Panc1 (cell line): Measurements from ENCODE around the gene COL26A1. TPM values are rescaled to one million over a fixed set of nuclear protein-coding genes. Genes with fewer than 3 reads are reported as not detected.

Source experiments
- ATAC-seq: fragments of 200-7000 bp; cut with Tn5 transposase; 2 replicates; pipeline ENCODE4 v1.9.1; 2020; ENCODE audit warnings: mild to moderate bottlenecking, moderate library complexity
- BruUV-seq: library from RNA; stranded (reverse); fragments of 400-500 nt; replicated peaks from 2 replicates; lab custom pipeline; 2021; lab: Mats Ljungman, UMichigan
- CTCF ChIA-PET: fragments of 300-600 bp; sonication (Branson Sonifier 250); formaldehyde crosslinking; loops from one replicate; lab custom pipeline; 2022; ENCODE audit warnings: antibody characterized with exemption; lab: Charles Lee
- POLR2A ChIA-PET: fragments of 300-600 bp; sonication (Branson Sonifier 250); formaldehyde crosslinking; loops from one replicate; lab custom pipeline; 2022; ENCODE audit warnings: antibody characterized with exemption; lab: Charles Lee
- DNase-seq: peaks from one replicate; pipeline ENCODE4 v3.0.0-alpha.2; 2010; ENCODE audit warnings: low read depth, low spot score
- H3K27ac ChIP-seq: 2 replicates; pipeline ENCODE4 v1.5.1; 2011; ENCODE audit warnings: mild to moderate bottlenecking, low read length, inconsistent platforms
- H3K27me3 ChIP-seq: fragments of 200-500 bp; sonication (Bioruptor generic); 2 replicates; pipeline ENCODE4 v1.6.0; 2014; ENCODE audit warnings: low read length, inconsistent platforms; ENCODE audit not compliant: control insufficient read depth, insufficient read depth
- H3K36me3 ChIP-seq: fragments of 200-500 bp; sonication (Bioruptor generic); 2 replicates; pipeline ENCODE4 v1.5.1; 2014; ENCODE audit warnings: inconsistent platforms, mild to moderate bottlenecking, low read length, moderate library complexity; ENCODE audit not compliant: control insufficient read depth, insufficient read depth
- H3K4me1 ChIP-seq: 2 replicates; pipeline ENCODE4 v1.5.1; 2011; ENCODE audit warnings: inconsistent platforms, mild to moderate bottlenecking, low read length, moderate library complexity; ENCODE audit not compliant: control insufficient read depth, insufficient read depth
- H3K4me3 ChIP-seq, 2 experiments: 2 replicates each; pipeline ENCODE4 v1.5.1; 2011 to 2012; ENCODE audit warnings: low read depth in 2 of 2, low read length in 2 of 2, mild to moderate bottlenecking in 2 of 2, inconsistent platforms in 1 of 2, moderate library complexity in 1 of 2
- H3K9me3 ChIP-seq: fragments of 200-500 bp; sonication (Bioruptor generic); 2 replicates; pipeline ENCODE4 v1.5.1; 2014; ENCODE audit warnings: low read depth, mild to moderate bottlenecking, inconsistent platforms, low read length, moderate library complexity; ENCODE audit not compliant: control insufficient read depth, insufficient read depth
- CTCF ChIP-seq: fragments of 450-650 bp; IDR thresholded peaks from 2 replicates; pipeline ENCODE4 v1.5.1; 2017; ENCODE audit warnings: mild to moderate bottlenecking
- POLR2AphosphoS5 ChIP-seq: IDR thresholded peaks from 2 replicates; pipeline ENCODE4 v1.6.1; 2012; ENCODE audit warnings: mild to moderate bottlenecking, low read depth, low read length, moderate library complexity
- REST ChIP-seq, 2 experiments: IDR thresholded peaks; 2 replicates each; pipeline ENCODE4 v1.6.1; 2011 to 2012; ENCODE audit warnings: low read depth in 2 of 2, control low read depth in 1 of 2, low read length in 1 of 2, mild to moderate bottlenecking in 1 of 2, moderate library complexity in 1 of 2; ENCODE audit not compliant: insufficient read depth in 1 of 2
- SIN3A ChIP-seq: IDR thresholded peaks from 2 replicates; pipeline ENCODE4 v1.6.1; 2012; ENCODE audit warnings: low read depth, mild to moderate bottlenecking, low read length, moderate library complexity, borderline replicate concordance; ENCODE audit not compliant: insufficient read depth
- TCF7L2 ChIP-seq: IDR thresholded peaks from 2 replicates; pipeline ENCODE4 v1.6.1; 2011; ENCODE audit warnings: mild to moderate bottlenecking, low read depth, low read length, inconsistent platforms
- in situ Hi-C: cut with HindIII; loops from 2 replicates; pipeline ENCODE4 v1.10.0; 2016; ENCODE audit warnings: low sequenced_read_pairs, low pct_unique_long_range_greater_than_20kb
- intact Hi-C: fragments of 100-400 bp; cut with micrococcal nuclease; formaldehyde crosslinking; loops from one replicate; pipeline ENCODE4 v1.10.0; 2022; ENCODE audit not compliant: unreplicated experiment
- total RNA-seq: library from RNA; stranded (reverse); gene quantifications from one replicate; pipeline ENCODE4 v1.2.1, GENCODE V29; 2021; ENCODE audit not compliant: unreplicated experiment

Gene COL26A1
- total RNA-seq, 1 experiment from 2014 or later: 25.8 TPM

- Histone ChIP-seq H3K27ac (no peak overlapping the region), H3K36me3 (no peaks in the 10 kb centered on the region), H3K27me3 (no peaks in the 10 kb centered on the region), H3K4me3 (no peak overlapping the region), H3K9me3 (no peaks in the 10 kb centered on the region), H3K4me1 (no peaks in the 10 kb centered on the region)
- intact Hi-C loops: no loop called here
- ChIA-PET CTCF (no interaction called here), POLR2A (interaction anchor here (0.7 kb wide), 1 partner anchor 310 kb away, joined by 10 read pairs; no protein-coding TSS in a partner anchor)
- TF ChIP-seq SIN3A (no peak), CTCF (no peak), TCF7L2 (no peak), REST (IDR thresholded peaks at IDR 0.05; ENCODE audit: insufficient read depth in 1 of 2, low read depth in 2 of 2, low read length in 1 of 2) (no peak), POLR2AphosphoS5 (no peak)
- no peak for ATAC-seq
- in situ Hi-C loops: no loop called here
- DNase-seq: no peak
- BruUV-seq: no TSS peak
Measured at GRCh38 chr7:101589976-101590662, 227.4 kb downstream of the COL26A1 start.

GRCh38 chr7:101590663-101591435 lies 228.2 kb downstream of the COL26A1 start:
- H3K9me3 ChIP-seq: no peaks in the 10 kb centered on the region
- H3K4me3 ChIP-seq: no peak overlapping the region
- ATAC-seq (no peak), DNase-seq (no peak)
- in situ Hi-C loops: no loop called here
- TF ChIP-seq CTCF (no peak), POLR2AphosphoS5 (no peak), TCF7L2 (no peak), REST (IDR thresholded peaks at IDR 0.05; ENCODE audit: insufficient read depth in 1 of 2, low read depth in 2 of 2, low read length in 1 of 2) (no peak), SIN3A (no peak)
- no peaks in the 10 kb centered on the region for H3K27me3 ChIP-seq
- no peaks in the 10 kb centered on the region for H3K36me3 ChIP-seq
- BruUV-seq: no TSS peak
- ChIA-PET POLR2A (no interaction called here), CTCF (interaction anchor here (0.6 to 0.7 kb wide), 2 partner anchors 12 to 1050 kb away, joined by 4 read pairs; no protein-coding TSS in a partner anchor)
- H3K27ac ChIP-seq: no peak overlapping the region
- intact Hi-C loops: no loop called here
- no peaks in the 10 kb centered on the region for H3K4me1 ChIP-seq
